Smooth muscle cell (in vitro differentiated cells): Measurements from ENCODE around the gene PCDHGA5. TPM values are rescaled to one million over a fixed set of nuclear protein-coding genes. Genes with fewer than 3 reads are reported as not detected.
A peak's percentile ranks its signal among the peaks of the same experiment; 100 is the strongest.
"Not testable (repeated sequence)": the region's sequence is repeated elsewhere in the genome, so short reads cannot be mapped to it uniquely, and the experiment has no call there.

Experiments used
- DNase-seq: peaks from one replicate; lab custom pipeline; 2025; ENCODE audit not compliant: unreplicated experiment; lab: John Stamatoyannopoulos, UW
- H2AFZ ChIP-seq: fragments of 200-600 bp; sonication (generic); 2 replicates; pipeline ENCODE4 v1.6.0; 2016; ENCODE audit warnings: antibody characterized with exemption, low read depth, mild to moderate bottlenecking
- H3F3A ChIP-seq: fragments of 200-600 bp; sonication (generic); 2 replicates; pipeline ENCODE4 v1.6.0; 2017; ENCODE audit warnings: antibody characterized with exemption, low read depth
- H3K27ac ChIP-seq: fragments of 200-600 bp; sonication (generic); 2 replicates; pipeline ENCODE4 v1.5.1; 2016; ENCODE audit warnings: low read depth, mild to moderate bottlenecking
- H3K27me3 ChIP-seq: fragments of 200-600 bp; sonication (generic); 2 replicates; pipeline ENCODE4 v1.6.1; 2016; ENCODE audit warnings: low read depth, mild to moderate bottlenecking
- H3K36me3 ChIP-seq: fragments of 200-600 bp; sonication (generic); 2 replicates; pipeline ENCODE4 v1.5.1; 2016; ENCODE audit warnings: low read depth
- H3K4me1 ChIP-seq: fragments of 200-600 bp; sonication (generic); 2 replicates; pipeline ENCODE4 v1.5.1; 2016; ENCODE audit warnings: low read depth
- H3K4me2 ChIP-seq: fragments of 200-600 bp; sonication (generic); 2 replicates; pipeline ENCODE4 v1.6.0; 2016; ENCODE audit warnings: mild to moderate bottlenecking
- H3K4me3 ChIP-seq: fragments of 200-600 bp; sonication (generic); 2 replicates; pipeline ENCODE4 v1.5.1; 2016; ENCODE audit warnings: mild to moderate bottlenecking
- H3K79me2 ChIP-seq: fragments of 200-600 bp; sonication (generic); 2 replicates; pipeline ENCODE4 v1.6.0; 2016; ENCODE audit warnings: low read depth, mild to moderate bottlenecking
- H3K9ac ChIP-seq: fragments of 200-600 bp; sonication (generic); 2 replicates; pipeline ENCODE4 v1.6.0; 2016; ENCODE audit warnings: low read depth
- H3K9me3 ChIP-seq: fragments of 200-600 bp; sonication (generic); replicated peaks from 2 replicates; pipeline ENCODE4 v1.5.1; 2016; ENCODE audit warnings: low read depth
- H4K20me1 ChIP-seq: fragments of 200-600 bp; sonication (generic); 2 replicates; pipeline ENCODE4 v1.6.0; 2016; ENCODE audit warnings: low read depth
- WGBS: methylation state at CpG from one replicate; pipeline ENCODE4 v1.1.7; 2016; ENCODE audit warnings: low lambda C conversion rate; 5-methylcytosine and 5-hydroxymethylcytosine counted together
- polyA plus RNA-seq: library from polyadenylated mRNA; unstranded; fragments of >200 nt; fragmentation: Nextera tagmentation; extraction: Ambion mirVana; gene quantifications from 2 replicates; pipeline ENCODE4 v1.2.1, GENCODE V29; 2016
- total RNA-seq: library from RNA; depleted of rRNA; stranded (reverse); fragments of >200 nt; gene quantifications from 2 replicates; pipeline ENCODE4 v1.2.3, GENCODE V29; 2014
- TF ChIP-seq, protein P1 (sequence below): fragments of 200-600 bp; sonication (generic); IDR thresholded peaks from 2 replicates; pipeline ENCODE4 v1.5.1; 2017; ENCODE audit warnings: borderline replicate concordance, mild to moderate bottlenecking, antibody characterized with exemption; ENCODE audit not compliant: insufficient read depth, poor library complexity, severe bottlenecking

The PCDHGA5 gene
- total and polyA plus RNA-seq, 2 experiments from 2014 or later = 0.09 TPM; not detected in 1

DNA sequence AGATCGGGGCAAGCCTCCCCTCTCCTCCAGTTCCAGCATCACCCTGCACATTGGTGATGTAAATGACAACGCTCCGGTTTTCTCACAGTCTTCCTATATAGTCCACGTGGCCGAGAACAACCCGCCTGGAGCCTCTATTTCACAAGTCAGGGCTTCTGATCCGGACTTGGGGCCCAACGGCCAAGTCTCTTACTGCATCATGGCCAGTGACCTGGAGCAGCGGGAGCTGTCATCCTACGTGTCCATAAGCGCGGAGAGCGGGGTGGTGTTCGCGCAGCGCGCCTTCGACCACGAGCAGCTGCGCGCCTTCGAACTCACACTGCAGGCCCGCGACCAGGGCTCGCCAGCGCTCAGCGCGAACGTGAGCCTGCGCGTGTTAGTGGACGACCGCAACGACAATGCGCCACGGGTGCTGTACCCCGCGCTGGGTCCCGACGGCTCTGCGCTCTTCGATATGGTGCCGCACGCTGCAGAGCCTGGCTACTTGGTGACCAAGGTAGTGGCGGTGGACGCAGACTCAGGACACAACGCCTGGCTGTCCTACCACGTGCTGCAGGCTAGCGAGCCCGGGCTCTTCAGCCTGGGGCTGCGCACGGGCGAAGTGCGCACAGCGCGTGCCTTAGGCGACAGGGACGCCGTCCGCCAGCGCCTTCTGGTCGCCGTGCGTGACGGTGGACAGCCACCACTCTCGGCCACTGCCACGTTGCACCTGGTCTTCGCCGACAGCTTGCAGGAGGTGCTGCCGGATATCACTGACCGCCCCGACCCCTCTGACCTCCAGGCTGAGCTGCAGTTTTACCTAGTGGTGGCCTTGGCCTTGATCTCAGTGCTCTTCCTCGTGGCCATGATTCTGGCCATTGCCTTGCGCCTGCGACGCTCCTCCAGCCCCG is 25.4 kb downstream of the PCDHGA5 start:
- H3K27me3 ChIP-seq = no peaks in the 10 kb centered on the region
- no peaks in the 10 kb centered on the region for H3K4me1 ChIP-seq
- 98% methylated on average over 68 of the region's 77 CpGs for WGBS
- no peak overlapping the region for H3K4me2 ChIP-seq
- H4K20me1 ChIP-seq = no peaks in the 10 kb centered on the region
- H3K79me2 ChIP-seq = peaks cover 11% of the 10 kb centered on the region
- TF ChIP-seq, protein P1, sequence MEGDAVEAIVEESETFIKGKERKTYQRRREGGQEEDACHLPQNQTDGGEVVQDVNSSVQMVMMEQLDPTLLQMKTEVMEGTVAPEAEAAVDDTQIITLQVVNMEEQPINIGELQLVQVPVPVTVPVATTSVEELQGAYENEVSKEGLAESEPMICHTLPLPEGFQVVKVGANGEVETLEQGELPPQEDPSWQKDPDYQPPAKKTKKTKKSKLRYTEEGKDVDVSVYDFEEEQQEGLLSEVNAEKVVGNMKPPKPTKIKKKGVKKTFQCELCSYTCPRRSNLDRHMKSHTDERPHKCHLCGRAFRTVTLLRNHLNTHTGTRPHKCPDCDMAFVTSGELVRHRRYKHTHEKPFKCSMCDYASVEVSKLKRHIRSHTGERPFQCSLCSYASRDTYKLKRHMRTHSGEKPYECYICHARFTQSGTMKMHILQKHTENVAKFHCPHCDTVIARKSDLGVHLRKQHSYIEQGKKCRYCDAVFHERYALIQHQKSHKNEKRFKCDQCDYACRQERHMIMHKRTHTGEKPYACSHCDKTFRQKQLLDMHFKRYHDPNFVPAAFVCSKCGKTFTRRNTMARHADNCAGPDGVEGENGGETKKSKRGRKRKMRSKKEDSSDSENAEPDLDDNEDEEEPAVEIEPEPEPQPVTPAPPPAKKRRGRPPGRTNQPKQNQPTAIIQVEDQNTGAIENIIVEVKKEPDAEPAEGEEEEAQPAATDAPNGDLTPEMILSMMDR = no peak
- DNase-seq = no peak
- peaks cover 34% of the 10 kb centered on the region for H3K36me3 ChIP-seq
- no peaks in the 10 kb centered on the region for H3F3A ChIP-seq
- H3K9me3 ChIP-seq = peaks cover 49% of the 10 kb centered on the region
- H2AFZ ChIP-seq = no peak overlapping the region
- no peak overlapping the region for H3K9ac ChIP-seq
- no peak overlapping the region for H3K27ac ChIP-seq
- peak overlapping the region; percentile 35 for H3K4me3 ChIP-seq

- peaks cover 53% of the 10 kb centered on the region for H3K9me3 ChIP-seq
- H3K79me2 ChIP-seq = peaks cover 15% of the 10 kb centered on the region
- H3K4me1 ChIP-seq = no peaks in the 10 kb centered on the region
- H4K20me1 ChIP-seq = no peaks in the 10 kb centered on the region
- H3F3A ChIP-seq = no peaks in the 10 kb centered on the region
- TF ChIP-seq, protein P1 = no peak
- 98% methylated on average over 38 of the region's 38 CpGs for WGBS
- H3K9ac ChIP-seq = no peak within 1 kb of the TSS
- H3K27ac ChIP-seq = no peak within 1 kb of the TSS
- peaks cover 37% of the 10 kb centered on the region for H3K36me3 ChIP-seq
- H3K27me3 ChIP-seq = no peaks in the 10 kb centered on the region
- peak within 1 kb of the TSS; percentile 35 for H3K4me3 ChIP-seq
- no peak within 1 kb of the TSS for H2AFZ ChIP-seq
- DNase-seq = no peak
- peak within 1 kb of the TSS; percentile 53 for H3K4me2 ChIP-seq
Observed at GRCh38 chr5:141392429-141393198, 28.7 kb downstream of the PCDHGA5 start, which contains the start of gene PCDHGA8. Gene PCDHGA8 (plus strand): TSS chr5:141392633. CDS start chr5:141392814, 181 bp downstream.

GRCh38 chr5:141393267-141393666 is 29.3 kb downstream of the PCDHGA5 start:
- Histone ChIP-seq H3K36me3 (peaks cover 37% of the 10 kb centered on the region), H3K9me3 (peaks cover 52% of the 10 kb centered on the region), H4K20me1 (no peaks in the 10 kb centered on the region), H3K4me3 (no peak overlapping the region), H3F3A (no peaks in the 10 kb centered on the region), H2AFZ (no peak overlapping the region), H3K9ac (no peak overlapping the region), H3K27ac (no peak overlapping the region), H3K27me3 (no peaks in the 10 kb centered on the region), H3K4me1 (no peaks in the 10 kb centered on the region), H3K4me2 (no peak overlapping the region), H3K79me2 (peaks cover 15% of the 10 kb centered on the region)
- 96% methylated on average over 21 of the region's 21 CpGs for WGBS
- no peak for DNase-seq
- TF ChIP-seq, protein P1 = no peak

- not testable (repeated sequence) for H3F3A ChIP-seq, H3K4me3 ChIP-seq, H3K27ac ChIP-seq, H3K4me1 ChIP-seq, H3K27me3 ChIP-seq, H3K9ac ChIP-seq, H2AFZ ChIP-seq, H4K20me1 ChIP-seq, DNase-seq, H3K4me2 ChIP-seq
- Histone ChIP-seq H3K79me2 (peaks cover 15% of the 10 kb centered on the region), H3K9me3 (peaks cover 51% of the 10 kb centered on the region), H3K36me3 (peaks cover 37% of the 10 kb centered on the region)
- 98% methylated on average over 45 of the region's 53 CpGs for WGBS
Observed at GRCh38 chr5:141394401-141395187, 30.6 kb downstream of the PCDHGA5 start.

GRCh38 chr5:141397756-141398551 is 34.0 kb downstream of the PCDHGA5 start, which contains the start of gene PCDHGB5:
Gene PCDHGB5 (plus strand): TSS chr5:141397947. CDS start chr5:141398128, 181 bp downstream.
- H3K27me3 ChIP-seq, H3F3A ChIP-seq, H4K20me1 ChIP-seq, H3K79me2 ChIP-seq, H3K9ac ChIP-seq, H2AFZ ChIP-seq, H3K4me1 ChIP-seq, H3K4me2 ChIP-seq, H3K36me3 ChIP-seq, H3K27ac ChIP-seq, DNase-seq, H3K4me3 ChIP-seq: not testable (repeated sequence)
- 83% methylated on average over 26 of the region's 43 CpGs for WGBS
- peaks cover 31% of the 10 kb centered on the region for H3K9me3 ChIP-seq
